K562 (cell line): Measurements from ENCODE around the gene NECAP2. TPM values are rescaled to one million over a fixed set of nuclear protein-coding genes. Genes with fewer than 3 reads are reported as not detected.

Source experiments
- ATAC-seq: fragments of 200-7000 bp; cut with Tn5 transposase; 3 replicates; pipeline ENCODE4 v1.9.1; 2020; ENCODE audit warnings: moderate library complexity
- BruUV-seq: library from RNA; stranded (reverse); fragments of 400-500 nt; replicated peaks from 2 replicates; lab custom pipeline; 2021; lab: Mats Ljungman, UMichigan
- CTCF ChIA-PET: fragments of 300-600 bp; formaldehyde crosslinking; extraction: SDS; loops from one replicate; lab custom pipeline; 2021; ENCODE audit warnings: low intra/inter-chr PET ratio; lab: Yijun Ruan, JAX
- POLR2A ChIA-PET: fragments of 300-600, 350-650 bp; sonication (Branson Sonifier 250); formaldehyde crosslinking; extraction: SDS; loops from one replicate; lab custom pipeline; 2021; ENCODE audit warnings: antibody characterized with exemption, inconsistent platforms; lab: Yijun Ruan, JAX
- DNase-seq, 4 experiments: peaks; one replicate each; pipeline versions ENCODE4 v3.0.0 to v3.0.0-alpha.2; 2011 to 2018; ENCODE audit warnings: low spot score in 3 of 4, mixed read lengths in 3 of 4; ENCODE audit errors: extremely low read depth in 1 of 4
- FAIRE-seq: peaks from 2 replicates; lab custom pipeline; 2011; peaks lifted over from hg19 to GRCh38; lab: Jason Lieb, UNC
- H2AFZ ChIP-seq: 2 replicates; pipeline ENCODE4 v1.6.0; 2011; ENCODE audit warnings: low read depth, low read length, control low read depth, inconsistent platforms
- H3K27ac ChIP-seq: fragments of 200-600 bp; 3 replicates; pipeline ENCODE4 v1.8.0; 2011; ENCODE audit warnings: low read depth, mild to moderate bottlenecking, control low read depth, inconsistent platforms, low read length, moderate library complexity, mixed read lengths; ENCODE audit errors: extremely low read depth
- H3K27me3 ChIP-seq, 2 experiments: fragments of 300-600 bp in 1 of 2; 2 replicates in 1 of 2; 3 replicates in 1 of 2; pipeline versions ENCODE4 v1.6.0 to v1.8.0; 2011; ENCODE audit warnings: inconsistent platforms in 2 of 2, low read length in 2 of 2, mild to moderate bottlenecking in 1 of 2, mixed read lengths in 1 of 2, moderate library complexity in 1 of 2; ENCODE audit not compliant: control insufficient read depth in 2 of 2, insufficient read depth in 2 of 2
- H3K36me3 ChIP-seq: fragments of 300-600 bp; 3 replicates; pipeline ENCODE4 v1.8.0; 2011; ENCODE audit warnings: mild to moderate bottlenecking, low read length, inconsistent platforms; ENCODE audit not compliant: control insufficient read depth, insufficient read depth
- H3K4me1 ChIP-seq, 2 experiments: fragments of 200-600 bp in 1 of 2; replicated peaks in 1 of 2; 2 replicates in 1 of 2; 3 replicates in 1 of 2; pipeline versions ENCODE4 v1.5.1 to v1.8.0; 2011; ENCODE audit warnings: inconsistent platforms in 2 of 2, low read length in 2 of 2, mild to moderate bottlenecking in 1 of 2, mixed read lengths in 1 of 2, moderate library complexity in 1 of 2; ENCODE audit not compliant: control insufficient read depth in 2 of 2, insufficient read depth in 2 of 2
- H3K4me2 ChIP-seq: 2 replicates; pipeline ENCODE4 v1.6.1; 2011; ENCODE audit warnings: low read length, control low read depth, inconsistent platforms, mixed read lengths; ENCODE audit not compliant: insufficient read depth
- H3K4me3 ChIP-seq: fragments of 200-600 bp; sonication (generic), shearing (Covaris generic); 2 replicates; pipeline ENCODE4 v1.5.1; 2016; ENCODE audit warnings: control low read depth, inconsistent platforms
- H3K79me2 ChIP-seq: fragments of 200-600 bp; 3 replicates; pipeline ENCODE4 v1.8.0; 2011; ENCODE audit warnings: low read length, inconsistent platforms; ENCODE audit not compliant: control insufficient read depth, insufficient read depth
- H3K9ac ChIP-seq, 2 experiments: 2 replicates each; pipeline versions ENCODE4 v1.6.0 to v1.6.1; 2011; ENCODE audit warnings: low read depth in 2 of 2, low read length in 2 of 2, control low read depth in 1 of 2, inconsistent platforms in 1 of 2, mild to moderate bottlenecking in 1 of 2, mixed read lengths in 1 of 2; ENCODE audit not compliant: insufficient read depth in 1 of 2
- H3K9me1 ChIP-seq: one replicate; pipeline ENCODE4 v1.6.0; 2011; ENCODE audit warnings: inconsistent platforms, mild to moderate bottlenecking, low read length, moderate library complexity; ENCODE audit not compliant: control insufficient read depth, insufficient read depth
- H3K9me3 ChIP-seq: replicated peaks from 2 replicates; pipeline ENCODE4 v1.5.1; 2011; ENCODE audit warnings: low read depth, low read length, inconsistent platforms; ENCODE audit not compliant: control insufficient read depth, insufficient read depth
- H4K20me1 ChIP-seq: replicated peaks from 2 replicates; pipeline ENCODE4 v1.6.1; 2011; ENCODE audit warnings: low read length, inconsistent platforms, mixed read lengths; ENCODE audit not compliant: control insufficient read depth, insufficient read depth
- AFF1 ChIP-seq, 2 experiments: fragments of 450-650 bp; IDR thresholded peaks; 2 replicates each; pipeline ENCODE4 v1.6.1; 2018; ENCODE audit warnings: mild to moderate bottlenecking in 2 of 2, low read depth in 1 of 2; ENCODE audit not compliant: partially characterized antibody in 2 of 2
- C11orf30 ChIP-seq: fragments of 450-650 bp; IDR thresholded peaks from 2 replicates; pipeline ENCODE4 v1.6.1; 2016; ENCODE audit warnings: low read depth, mild to moderate bottlenecking
- CBFB ChIP-seq: sonication (generic); formaldehyde crosslinking; IDR thresholded peaks from 2 replicates; pipeline ENCODE4 v1.4.0; 2020; ENCODE audit warnings: mild to moderate bottlenecking, missing genetic modification reagents
- GATA2 ChIP-seq: sonication (generic); formaldehyde crosslinking; IDR thresholded peaks from 2 replicates; pipeline ENCODE4 v1.4.0; 2020; ENCODE audit warnings: mild to moderate bottlenecking, missing genetic modification reagents
- HEY1 ChIP-seq: fragments of 250-450 bp; sonication (Bioruptor Pico); IDR thresholded peaks from 2 replicates; pipeline ENCODE4 v1.5.0; 2020; ENCODE audit warnings: mild to moderate bottlenecking, moderate library complexity, borderline replicate concordance
- HMGXB4 ChIP-seq: sonication (generic); formaldehyde crosslinking; IDR thresholded peaks from 2 replicates; pipeline ENCODE4 v1.8.1; 2023; ENCODE audit warnings: mild to moderate bottlenecking, missing genetic modification reagents
- ID3 ChIP-seq, 2 experiments: fragments of 250-450 bp in 1 of 2; fragments of 450-650 bp in 1 of 2; sonication (Bioruptor Pico) in 1 of 2; IDR thresholded peaks; 2 replicates each; pipeline versions ENCODE4 v1.6.1 to v1.8.0; 2016 to 2021; ENCODE audit warnings: mild to moderate bottlenecking in 2 of 2, moderate library complexity in 2 of 2, missing compliant biosample characterization in 1 of 2, missing genetic modification characterization in 1 of 2
- MCM3 ChIP-seq: fragments of 450-650 bp; IDR thresholded peaks from 2 replicates; pipeline ENCODE4 v1.6.1; 2016
- NCOA4 ChIP-seq: fragments of 450-650 bp; IDR thresholded peaks from 2 replicates; pipeline ENCODE4 v1.6.1; 2018; ENCODE audit warnings: mild to moderate bottlenecking; ENCODE audit not compliant: partially characterized antibody
- NONO ChIP-seq, 2 experiments: fragments of 200-400 bp in 1 of 2; fragments of 450-650 bp in 1 of 2; formaldehyde crosslinking in 1 of 2; IDR thresholded peaks; 2 replicates each; pipeline ENCODE4 v1.6.1; 2017; ENCODE audit warnings: low read depth in 2 of 2, mild to moderate bottlenecking in 2 of 2, moderate library complexity in 2 of 2, low read length in 1 of 2
- U2AF1 ChIP-seq: fragments of 200-400 bp; formaldehyde crosslinking; optimal IDR thresholded peaks from 2 replicates; pipeline ENCODE3; 2017; ENCODE audit warnings: mild to moderate bottlenecking, low read depth, low read length, moderate library complexity
- ZNF143 ChIP-seq: sonication (generic); formaldehyde crosslinking; IDR thresholded peaks from 2 replicates; pipeline ENCODE4 v1.9.0; 2022; ENCODE audit warnings: mild to moderate bottlenecking, missing genetic modification reagents
- ZNF174 ChIP-seq: fragments of 250-450 bp; sonication (Bioruptor Pico); IDR thresholded peaks from 2 replicates; pipeline ENCODE4 v1.4.0; 2020; ENCODE audit warnings: mild to moderate bottlenecking
- WGBS: fragments of 100-300 bp; shearing (Covaris generic); methylation state at CpG from one replicate; pipeline ENCODE4 v1.1.6; 2016; ENCODE audit warnings: low coverage, mixed read lengths; ENCODE audit not compliant: insufficient coverage; ENCODE audit errors: missing lambda C conversion rate; 5-methylcytosine and 5-hydroxymethylcytosine counted together
- in situ Hi-C: fragments of 300-500 bp; cut with MboI; formaldehyde crosslinking; loops from 4 replicates; pipeline ENCODE4 v1.15.0; 2018; ENCODE audit warnings: inconsistent platforms, mixed read lengths
- intact Hi-C: fragments of 100-400 bp; cut with micrococcal nuclease; formaldehyde crosslinking; loops from 2 replicates; pipeline ENCODE4 v1.14.2; 2022
- polyA plus RNA-seq, 8 experiments: library from polyadenylated mRNA; depleted of rRNA in 4 of 8; stranded (reverse) in 5 of 8; unstranded in 3 of 8; fragments of >200 nt; fragmentation: Nextera tagmentation in 2 of 8; fragmentation: Illumina TruSeq in 1 of 8; extraction: Ambion mirVana in 2 of 8; extraction: Trizol in 1 of 8; gene quantifications; 2 replicates each; pipeline versions ENCODE4 v1.2.1 to v1.2.3, GENCODE V29; 2011 to 2014; ENCODE audit warnings: inconsistent platforms in 1 of 8, missing spikeins in 1 of 8
- total RNA-seq, 7 experiments: library from RNA; depleted of rRNA in 6 of 7; stranded (reverse); fragments of >200 nt in 6 of 7; fragmentation: Illumina TruSeq in 2 of 7; extraction: Trizol in 2 of 7; gene quantifications; 2 replicates each; pipeline versions ENCODE4 v1.2.1 to v1.2.3, GENCODE V29; 2011 to 2021; ENCODE audit warnings: low replicate concordance in 1 of 7

NECAP2 gene
- total and polyA plus RNA-seq, 9 of the 15 experiments (the other 6 are each of a cell fraction or from before 2014, with no cell fraction given) = 22.7 to 107 (median 79.2) TPM

- Histone ChIP-seq H3K9ac (peak overlapping the region; percentile 92 to 98), H2AFZ (peak overlapping the region; percentile 99), H3K27ac (peak overlapping the region; percentile 77), H3K27me3 (no peaks in the 10 kb centered on the region), H3K36me3 (peaks cover 31% of the 10 kb centered on the region), H4K20me1 (no peaks in the 10 kb centered on the region; the same call in 1 of the 2 replicates), H3K9me1 (peaks cover 1% of the 10 kb centered on the region), H3K9me3 (no peaks in the 10 kb centered on the region), H3K4me1 (peaks cover 35 to 44% of the 10 kb centered on the region in 2 experiments), H3K79me2 (peaks cover 44% of the 10 kb centered on the region), H3K4me2 (peak overlapping the region; percentile 89), H3K4me3 (peak overlapping the region; percentile 95)
- 32% methylated on average over 7 of the region's 7 CpGs for WGBS
- no TSS peak for BruUV-seq
- in situ Hi-C loops (loop anchor here (25.0 kb wide), 1 partner anchor 422 kb away; no protein-coding TSS in a partner anchor), intact Hi-C loops (loop anchor here (1.0 to 5.0 kb wide), 4 partner anchors 57 to 512 kb away; partner anchors contain the start of genes NBPF1 and SZRD1)
- FAIRE-seq = no peak
- ATAC-seq = peak; percentile 49
- DNase-seq = no peak
- CTCF ChIA-PET = no interaction called here
- POLR2A ChIA-PET = interaction anchor here (0.6 to 3.0 kb wide), 11 partner anchors 10 to 366 kb away, joined by 3 to 15 read pairs (median 4); no protein-coding TSS in a partner anchor
- TF ChIP-seq NCOA4 (no peak), MCM3 (no peak), AFF1 (IDR thresholded peaks at IDR 0.05; ENCODE audit: low read depth in 1 of 2, partially characterized antibody in 2 of 2) (no peak), NONO (IDR thresholded peaks at IDR 0.05; ENCODE audit: low read depth in 2 of 2, low read length in 1 of 2) (no peak), HMGXB4 (CRISPR knock-in tag) (no peak), ZNF174 (CRISPR knock-in tag) (no peak), ZNF143 (CRISPR knock-in tag) (no peak), ID3 (CRISPR knock-in tag; IDR thresholded peaks at IDR 0.05) (no peak), ID3 (tag; IDR thresholded peaks at IDR 0.05) (peak; percentile 79; the same call in 1 of the 2 replicates), U2AF1 (no peak), C11orf30 (no peak), CBFB (CRISPR knock-in tag) (peak; percentile 87), GATA2 (0 out of 2 replicates have a peak, but pooled peaks have one; percentile 28), HEY1 (CRISPR knock-in tag) (0 out of 2 replicates have a peak, but pooled peaks have one; percentile 16)
Observed at GRCh38 chr1:16440131-16440469, 424 bp upstream of the NECAP2 start.
